ENCODE data around the gene G3BP2.

- TF ChIP-seq, protein P1, sequence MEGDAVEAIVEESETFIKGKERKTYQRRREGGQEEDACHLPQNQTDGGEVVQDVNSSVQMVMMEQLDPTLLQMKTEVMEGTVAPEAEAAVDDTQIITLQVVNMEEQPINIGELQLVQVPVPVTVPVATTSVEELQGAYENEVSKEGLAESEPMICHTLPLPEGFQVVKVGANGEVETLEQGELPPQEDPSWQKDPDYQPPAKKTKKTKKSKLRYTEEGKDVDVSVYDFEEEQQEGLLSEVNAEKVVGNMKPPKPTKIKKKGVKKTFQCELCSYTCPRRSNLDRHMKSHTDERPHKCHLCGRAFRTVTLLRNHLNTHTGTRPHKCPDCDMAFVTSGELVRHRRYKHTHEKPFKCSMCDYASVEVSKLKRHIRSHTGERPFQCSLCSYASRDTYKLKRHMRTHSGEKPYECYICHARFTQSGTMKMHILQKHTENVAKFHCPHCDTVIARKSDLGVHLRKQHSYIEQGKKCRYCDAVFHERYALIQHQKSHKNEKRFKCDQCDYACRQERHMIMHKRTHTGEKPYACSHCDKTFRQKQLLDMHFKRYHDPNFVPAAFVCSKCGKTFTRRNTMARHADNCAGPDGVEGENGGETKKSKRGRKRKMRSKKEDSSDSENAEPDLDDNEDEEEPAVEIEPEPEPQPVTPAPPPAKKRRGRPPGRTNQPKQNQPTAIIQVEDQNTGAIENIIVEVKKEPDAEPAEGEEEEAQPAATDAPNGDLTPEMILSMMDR (IDR thresholded peaks at IDR 0.05) = no peak
- TF ChIP-seq POLR2A (IDR thresholded peaks at IDR 0.05) = no peak
Observed at GRCh38 chr4:75675004-75675531, 1.9 kb upstream of the G3BP2 start.

All from lower leg skin (tissue), 3 donors.